A549 (cell line): ENCODE results near the gene ARHGAP19. TPM values are rescaled to one million over a fixed set of nuclear protein-coding genes. Genes with fewer than 3 reads are reported as not detected.
A peak's percentile ranks its signal among the peaks of the same experiment; 100 is the strongest.

Source experiments
- BHLHE40 ChIP-seq: IDR thresholded peaks from 2 replicates; pipeline ENCODE4 v1.6.1; 2012; ENCODE audit warnings: low read depth, low read length, inconsistent platforms
- CBX8 ChIP-seq: fragments of 200-600 bp; sonication (generic); IDR thresholded peaks from 2 replicates; pipeline ENCODE4 v1.6.1; 2016
- EHMT2 ChIP-seq: fragments of 200-600 bp; sonication (generic); IDR thresholded peaks from 2 replicates; pipeline ENCODE4 v1.6.1; 2016; ENCODE audit warnings: antibody characterized with exemption, low read depth, mild to moderate bottlenecking, moderate library complexity
- FOSL2 ChIP-seq, 2 experiments: fragments of 450-650 bp in 1 of 2; fragments of >200 bp in 1 of 2; sonication (Bioruptor Twin) in 1 of 2; formaldehyde crosslinking; IDR thresholded peaks; 2 replicates each; pipeline versions ENCODE4 v1.5.0 to v1.6.1; 2016 to 2020; ENCODE audit warnings: mild to moderate bottlenecking in 1 of 2, moderate library complexity in 1 of 2
- GATA3 ChIP-seq: IDR thresholded peaks from 2 replicates; pipeline ENCODE4 v1.6.1; 2012; ENCODE audit warnings: borderline replicate concordance
- HEYL ChIP-seq: fragments of 250-450 bp; sonication (Bioruptor Pico); IDR thresholded peaks from 2 replicates; pipeline ENCODE4 v1.8.0; 2021; ENCODE audit warnings: mild to moderate bottlenecking, moderate library complexity
- HOXA7 ChIP-seq: fragments of 250-450 bp; sonication (Bioruptor Pico); IDR thresholded peaks from 2 replicates; pipeline ENCODE4 v1.5.0; 2020; ENCODE audit warnings: mild to moderate bottlenecking, moderate library complexity
- HOXB13 ChIP-seq: fragments of 250-450 bp; sonication (Bioruptor Pico); IDR thresholded peaks from 2 replicates; pipeline ENCODE4 v1.5.0; 2020; ENCODE audit warnings: low read depth, mild to moderate bottlenecking, moderate library complexity
- HOXB5 ChIP-seq: fragments of 250-450 bp; sonication (Bioruptor Pico); IDR thresholded peaks from 2 replicates; pipeline ENCODE4 v1.5.0; 2020; ENCODE audit warnings: mild to moderate bottlenecking, moderate library complexity
- JUNB ChIP-seq: fragments of >200 bp; sonication (Bioruptor Twin); formaldehyde crosslinking; IDR thresholded peaks from 2 replicates; pipeline ENCODE4 v1.6.1; 2016
- KDM5A ChIP-seq: fragments of 200-600 bp; sonication (generic); IDR thresholded peaks from 2 replicates; pipeline ENCODE4 v1.6.1; 2016; ENCODE audit warnings: antibody characterized with exemption, mild to moderate bottlenecking
- MAFK ChIP-seq: fragments of 450-650 bp; IDR thresholded peaks from 2 replicates; pipeline ENCODE4 v1.6.1; 2014; ENCODE audit not compliant: partially characterized antibody
- MAZ ChIP-seq: fragments of 150-350 bp; IDR thresholded peaks from 2 replicates; pipeline ENCODE4 v1.6.1; 2014; ENCODE audit warnings: antibody characterized with exemption, low read depth, low read length, borderline replicate concordance
- PHF8 ChIP-seq: fragments of 200-600 bp; sonication (generic); IDR thresholded peaks from 2 replicates; pipeline ENCODE4 v1.6.1; 2016; ENCODE audit warnings: low read depth, mild to moderate bottlenecking, antibody characterized with exemption, moderate library complexity, borderline replicate concordance
- RARB ChIP-seq: fragments of 250-450 bp; sonication (Bioruptor Pico); IDR thresholded peaks from 2 replicates; pipeline ENCODE4 v1.8.0; 2021; ENCODE audit warnings: mild to moderate bottlenecking, moderate library complexity
- RCOR1 ChIP-seq: fragments of 150-350 bp; IDR thresholded peaks from 2 replicates; pipeline ENCODE4 v1.6.1; 2014; ENCODE audit warnings: antibody characterized with exemption, low read length, low read depth
- RFX5 ChIP-seq: fragments of 450-650 bp; IDR thresholded peaks from 2 replicates; pipeline ENCODE4 v1.7.1; 2014; ENCODE audit warnings: antibody characterized with exemption, mild to moderate bottlenecking, moderate library complexity
- RNF2 ChIP-seq: fragments of 200-600 bp; sonication (generic); IDR thresholded peaks from 2 replicates; pipeline ENCODE4 v1.6.1; 2016; ENCODE audit warnings: low read depth, mild to moderate bottlenecking, antibody characterized with exemption, moderate library complexity, borderline replicate concordance
- SMC3 ChIP-seq: fragments of >200 bp; sonication (Bioruptor Twin); formaldehyde crosslinking; IDR thresholded peaks from 3 replicates; pipeline ENCODE4 v1.6.1; 2018; ENCODE audit warnings: inconsistent platforms
- SREBF2 ChIP-seq: fragments of 450-650 bp; IDR thresholded peaks from 2 replicates; pipeline ENCODE4 v1.6.1; 2014; ENCODE audit warnings: mild to moderate bottlenecking, moderate library complexity
- TFCP2L1 ChIP-seq: fragments of 250-450 bp; sonication (Bioruptor Pico); IDR thresholded peaks from 2 replicates; pipeline ENCODE4 v1.5.0; 2021; ENCODE audit warnings: mild to moderate bottlenecking
- ZC3H11A ChIP-seq: fragments of 450-650 bp; IDR thresholded peaks from 2 replicates; pipeline ENCODE4 v1.6.1; 2014; ENCODE audit warnings: antibody characterized with exemption, mild to moderate bottlenecking
- ZFP36 ChIP-seq: fragments of 450-650 bp; IDR thresholded peaks from 2 replicates; pipeline ENCODE4 v1.6.1; 2014; ENCODE audit warnings: borderline replicate concordance; ENCODE audit not compliant: partially characterized antibody
- polyA plus RNA-seq, 4 experiments: library from polyadenylated mRNA; depleted of rRNA in 3 of 4; stranded (reverse); fragments of >200 nt; fragmentation: RNase III in 1 of 4; extraction: RNeasy Plus Mini Kit Qiagen cat#74134 plus additional on column Dnase treatment in 1 of 4; gene quantifications; 2 replicates in 3 of 4; 3 replicates in 1 of 4; pipeline ENCODE4 v1.2.3, GENCODE V29; 2011 to 2017
- TF ChIP-seq, protein P1 (sequence below): IDR thresholded peaks from 2 replicates; pipeline ENCODE4 v1.6.1; 2012; ENCODE audit warnings: low read depth, borderline replicate concordance
- TF ChIP-seq, protein P2 (sequence below): fragments of 150-350 bp; IDR thresholded peaks from 2 replicates; pipeline ENCODE4 v1.6.1; 2014; ENCODE audit warnings: low read depth, mild to moderate bottlenecking, low read length
- TF ChIP-seq, protein P3 (sequence below): IDR thresholded peaks from 2 replicates; pipeline ENCODE4 v1.6.1; 2012
- TF ChIP-seq, protein P4 (sequence below): fragments of >200 bp; sonication (Bioruptor Twin); formaldehyde crosslinking; IDR thresholded peaks from 2 replicates; pipeline ENCODE4 v1.6.1; 2016
- TF ChIP-seq, protein P5 (sequence below): fragments of 200-600 bp; sonication (generic); IDR thresholded peaks from 2 replicates; pipeline ENCODE4 v1.6.1; 2016; ENCODE audit warnings: antibody characterized with exemption, mild to moderate bottlenecking, moderate library complexity

The ARHGAP19 gene
- polyA plus RNA-seq, 2 of the 4 experiments (the other 2 are of a cell fraction) = 6.0 to 11.9 TPM

DNA sequence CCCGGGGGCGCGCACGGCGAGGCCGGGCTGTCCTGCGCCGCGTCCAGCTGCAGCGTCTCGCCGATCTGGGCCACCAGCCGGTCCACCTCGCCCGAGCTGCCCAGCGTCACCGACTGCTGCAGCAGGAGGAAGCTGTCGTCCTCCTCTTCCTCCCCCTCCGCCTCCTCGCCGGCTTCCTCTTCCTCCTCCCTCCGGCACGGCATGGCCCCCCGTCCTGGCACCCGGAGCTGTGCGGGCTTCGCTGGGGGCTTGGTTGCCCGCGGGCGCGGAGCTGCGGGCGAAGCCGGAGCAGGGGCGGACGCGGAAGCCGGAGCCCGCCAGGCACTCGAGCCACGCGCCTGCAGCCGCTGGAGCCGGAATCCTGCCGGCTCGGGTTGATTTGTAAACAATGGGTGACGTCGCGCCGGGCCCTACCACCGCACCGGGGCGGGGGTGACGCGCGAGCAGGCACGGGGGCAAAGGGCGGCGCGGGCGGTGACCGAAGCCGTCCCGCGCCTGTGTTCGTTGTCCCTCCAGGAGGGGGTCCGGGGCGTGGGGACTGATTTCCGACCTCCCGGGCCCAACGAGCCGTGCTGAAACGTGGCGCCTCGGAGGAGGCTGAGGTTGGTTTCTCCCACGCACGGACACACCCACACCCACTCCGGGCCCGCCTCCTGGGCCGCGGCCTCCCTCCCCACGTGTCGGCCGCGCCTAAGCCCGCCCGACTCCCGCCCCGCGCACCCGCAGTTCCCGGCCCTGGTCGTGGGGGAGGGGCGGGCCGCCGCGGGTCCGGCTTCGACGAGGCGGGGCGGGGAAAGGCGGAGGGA is 42.1 kb upstream of the ARHGAP19 start, which contains the start of gene FRAT2 (continued):
- TF ChIP-seq, protein P1, sequence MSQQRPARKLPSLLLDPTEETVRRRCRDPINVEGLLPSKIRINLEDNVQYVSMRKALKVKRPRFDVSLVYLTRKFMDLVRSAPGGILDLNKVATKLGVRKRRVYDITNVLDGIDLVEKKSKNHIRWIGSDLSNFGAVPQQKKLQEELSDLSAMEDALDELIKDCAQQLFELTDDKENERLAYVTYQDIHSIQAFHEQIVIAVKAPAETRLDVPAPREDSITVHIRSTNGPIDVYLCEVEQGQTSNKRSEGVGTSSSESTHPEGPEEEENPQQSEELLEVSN = peak; percentile 94
- TF ChIP-seq FOSL2 (IDR thresholded peaks at IDR 0.05) = no peak
- peak; percentile 49; the same call in 1 of the 2 replicates for TF ChIP-seq FOSL2 (CRISPR knock-in tag; IDR thresholded peaks at IDR 0.05)
- no peak for TF ChIP-seq EHMT2
- TF ChIP-seq, protein P2, sequence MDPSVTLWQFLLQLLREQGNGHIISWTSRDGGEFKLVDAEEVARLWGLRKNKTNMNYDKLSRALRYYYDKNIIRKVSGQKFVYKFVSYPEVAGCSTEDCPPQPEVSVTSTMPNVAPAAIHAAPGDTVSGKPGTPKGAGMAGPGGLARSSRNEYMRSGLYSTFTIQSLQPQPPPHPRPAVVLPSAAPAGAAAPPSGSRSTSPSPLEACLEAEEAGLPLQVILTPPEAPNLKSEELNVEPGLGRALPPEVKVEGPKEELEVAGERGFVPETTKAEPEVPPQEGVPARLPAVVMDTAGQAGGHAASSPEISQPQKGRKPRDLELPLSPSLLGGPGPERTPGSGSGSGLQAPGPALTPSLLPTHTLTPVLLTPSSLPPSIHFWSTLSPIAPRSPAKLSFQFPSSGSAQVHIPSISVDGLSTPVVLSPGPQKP = no peak
- peak; percentile 86 for TF ChIP-seq BHLHE40
- TF ChIP-seq, protein P3, sequence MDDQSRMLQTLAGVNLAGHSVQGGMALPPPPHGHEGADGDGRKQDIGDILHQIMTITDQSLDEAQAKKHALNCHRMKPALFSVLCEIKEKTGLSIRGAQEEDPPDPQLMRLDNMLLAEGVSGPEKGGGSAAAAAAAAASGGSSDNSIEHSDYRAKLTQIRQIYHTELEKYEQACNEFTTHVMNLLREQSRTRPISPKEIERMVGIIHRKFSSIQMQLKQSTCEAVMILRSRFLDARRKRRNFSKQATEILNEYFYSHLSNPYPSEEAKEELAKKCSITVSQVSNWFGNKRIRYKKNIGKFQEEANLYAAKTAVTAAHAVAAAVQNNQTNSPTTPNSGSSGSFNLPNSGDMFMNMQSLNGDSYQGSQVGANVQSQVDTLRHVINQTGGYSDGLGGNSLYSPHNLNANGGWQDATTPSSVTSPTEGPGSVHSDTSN = no peak
- TF ChIP-seq SMC3 = no peak
- TF ChIP-seq HOXB13 (CRISPR knock-in tag) = no peak
- 0 out of 2 replicates have a peak, but pooled peaks have one; percentile 25 for TF ChIP-seq RFX5
- TF ChIP-seq, protein P4, sequence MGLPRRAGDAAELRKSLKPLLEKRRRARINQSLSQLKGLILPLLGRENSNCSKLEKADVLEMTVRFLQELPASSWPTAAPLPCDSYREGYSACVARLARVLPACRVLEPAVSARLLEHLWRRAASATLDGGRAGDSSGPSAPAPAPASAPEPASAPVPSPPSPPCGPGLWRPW = no peak
- no peak for TF ChIP-seq CBX8
- TF ChIP-seq, protein P5, sequence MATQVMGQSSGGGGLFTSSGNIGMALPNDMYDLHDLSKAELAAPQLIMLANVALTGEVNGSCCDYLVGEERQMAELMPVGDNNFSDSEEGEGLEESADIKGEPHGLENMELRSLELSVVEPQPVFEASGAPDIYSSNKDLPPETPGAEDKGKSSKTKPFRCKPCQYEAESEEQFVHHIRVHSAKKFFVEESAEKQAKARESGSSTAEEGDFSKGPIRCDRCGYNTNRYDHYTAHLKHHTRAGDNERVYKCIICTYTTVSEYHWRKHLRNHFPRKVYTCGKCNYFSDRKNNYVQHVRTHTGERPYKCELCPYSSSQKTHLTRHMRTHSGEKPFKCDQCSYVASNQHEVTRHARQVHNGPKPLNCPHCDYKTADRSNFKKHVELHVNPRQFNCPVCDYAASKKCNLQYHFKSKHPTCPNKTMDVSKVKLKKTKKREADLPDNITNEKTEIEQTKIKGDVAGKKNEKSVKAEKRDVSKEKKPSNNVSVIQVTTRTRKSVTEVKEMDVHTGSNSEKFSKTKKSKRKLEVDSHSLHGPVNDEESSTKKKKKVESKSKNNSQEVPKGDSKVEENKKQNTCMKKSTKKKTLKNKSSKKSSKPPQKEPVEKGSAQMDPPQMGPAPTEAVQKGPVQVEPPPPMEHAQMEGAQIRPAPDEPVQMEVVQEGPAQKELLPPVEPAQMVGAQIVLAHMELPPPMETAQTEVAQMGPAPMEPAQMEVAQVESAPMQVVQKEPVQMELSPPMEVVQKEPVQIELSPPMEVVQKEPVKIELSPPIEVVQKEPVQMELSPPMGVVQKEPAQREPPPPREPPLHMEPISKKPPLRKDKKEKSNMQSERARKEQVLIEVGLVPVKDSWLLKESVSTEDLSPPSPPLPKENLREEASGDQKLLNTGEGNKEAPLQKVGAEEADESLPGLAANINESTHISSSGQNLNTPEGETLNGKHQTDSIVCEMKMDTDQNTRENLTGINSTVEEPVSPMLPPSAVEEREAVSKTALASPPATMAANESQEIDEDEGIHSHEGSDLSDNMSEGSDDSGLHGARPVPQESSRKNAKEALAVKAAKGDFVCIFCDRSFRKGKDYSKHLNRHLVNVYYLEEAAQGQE = no peak
- no peak for TF ChIP-seq HOXA7
- TF ChIP-seq RNF2 = no peak
- no peak for TF ChIP-seq RCOR1
- no peak for TF ChIP-seq MAZ
- TF ChIP-seq TFCP2L1 (CRISPR knock-in tag) = no peak
- no peak for TF ChIP-seq ZFP36
- no peak for TF ChIP-seq KDM5A
- TF ChIP-seq HOXB5 (CRISPR knock-in tag) = no peak
- no peak for TF ChIP-seq JUNB
- TF ChIP-seq HEYL = no peak
- no peak for TF ChIP-seq RARB
- no peak for TF ChIP-seq ZC3H11A
- TF ChIP-seq PHF8 = peak; percentile 84
- no peak for TF ChIP-seq MAFK
- no peak for TF ChIP-seq SREBF2
- TF ChIP-seq GATA3 = peak; percentile 85
